HEK293 (cell line): ENCODE data around the gene KIF23.

Experiments
- CTCF ChIP-seq: fragments of 450-650 bp; formaldehyde crosslinking; IDR thresholded peaks from 2 replicates; pipeline ENCODE4 v1.5.1; 2016; ENCODE audit warnings: missing biosample characterization, missing genetic modification characterization
- EGR2 ChIP-seq: fragments of 450-650 bp; formaldehyde crosslinking; IDR thresholded peaks from 2 replicates; pipeline ENCODE4 v1.5.1; 2016; ENCODE audit warnings: low read depth, missing biosample characterization, missing genetic modification characterization
- ZNF202 ChIP-seq: fragments of 450-650 bp; formaldehyde crosslinking; IDR thresholded peaks from 2 replicates; pipeline ENCODE4 v1.5.1; 2016; ENCODE audit warnings: missing biosample characterization, missing genetic modification characterization, borderline replicate concordance
- ZNF629 ChIP-seq: fragments of 450-650 bp; formaldehyde crosslinking; IDR thresholded peaks from 2 replicates; pipeline ENCODE4 v1.5.1; 2017; ENCODE audit warnings: missing biosample characterization, missing genetic modification characterization
- ZNF707 ChIP-seq: fragments of 450-650 bp; formaldehyde crosslinking; IDR thresholded peaks from 2 replicates; pipeline ENCODE4 v1.5.1; 2016; ENCODE audit warnings: missing biosample characterization, missing genetic modification characterization
- ZNF785 ChIP-seq: fragments of 450-650 bp; formaldehyde crosslinking; IDR thresholded peaks from 2 replicates; pipeline ENCODE4 v1.5.1; 2016; ENCODE audit warnings: missing biosample characterization, missing genetic modification characterization

GRCh38 chr15:69454953-69455352, 40.8 kb downstream of the KIF23 start:
- TF ChIP-seq EGR2 (no peak), ZNF707 (tag by site-specific recombination) (no peak), CTCF (no peak), ZNF629 (tag by site-specific recombination) (no peak), ZNF202 (tag by site-specific recombination) (no peak), ZNF785 (no peak)
